GM21526 (cell line): ENCODE measurements around the gene NCAPG2.
"Not testable (repeated sequence)": the region's sequence is repeated elsewhere in the genome, so short reads cannot be mapped to it uniquely, and the experiment has no call there.

ENCODE experiments used
- ATAC-seq: cut with Tn5 transposase; IDR thresholded peaks from one replicate; pipeline ENCODE4 v1.9.1; 2021; ENCODE audit warnings: moderate library complexity; ENCODE audit not compliant: unreplicated experiment, low FRiP score

Gene NCAPG2

GRCh38 chr7:158706710-158707590 is 2.3 kb upstream of the NCAPG2 start:
- no peak for ATAC-seq

GRCh38 chr7:158706273-158706704 is 1.7 kb upstream of the NCAPG2 start:
- no peak for ATAC-seq

GRCh38 chr7:158705234-158705850 is 738 bp upstream of the NCAPG2 start:
- ATAC-seq, result no peak

GRCh38 chr7:158703679-158704523 is 703 bp downstream of the NCAPG2 start:
- ATAC-seq, result not testable (repeated sequence)

GRCh38 chr7:158702944-158703343 is 1.7 kb downstream of the NCAPG2 start:
- no peak for ATAC-seq

- ATAC-seq, result no peak
Observed at GRCh38 chr7:158702196-158702595, 2.4 kb downstream of the NCAPG2 start.

- no peak for ATAC-seq
Observed at GRCh38 chr7:158700008-158700407, 4.6 kb downstream of the NCAPG2 start.

- no peak for ATAC-seq
Observed at GRCh38 chr7:158699341-158699740, 5.3 kb downstream of the NCAPG2 start.

GRCh38 chr7:158698657-158699195 is 5.9 kb downstream of the NCAPG2 start:
- ATAC-seq, result no peak

GRCh38 chr7:158697597-158697996 is 7.0 kb downstream of the NCAPG2 start:
- ATAC-seq, result not testable (repeated sequence)

GRCh38 chr7:158695726-158696452 is 8.7 kb downstream of the NCAPG2 start:
- ATAC-seq, result no peak

- ATAC-seq, result no peak
Observed at GRCh38 chr7:158695056-158695455, 9.5 kb downstream of the NCAPG2 start.

- ATAC-seq, result no peak
Observed at GRCh38 chr7:158694650-158695049, 10.0 kb downstream of the NCAPG2 start.

GRCh38 chr7:158689488-158689887 is 15.1 kb downstream of the NCAPG2 start:
- no peak for ATAC-seq

- no peak for ATAC-seq
Observed at GRCh38 chr7:158687406-158687805, 17.2 kb downstream of the NCAPG2 start.

GRCh38 chr7:158685693-158686092 is 18.9 kb downstream of the NCAPG2 start:
- no peak for ATAC-seq

- no peak for ATAC-seq
Observed at GRCh38 chr7:158684329-158684728, 20.3 kb downstream of the NCAPG2 start.

GRCh38 chr7:158683541-158683940 is 21.1 kb downstream of the NCAPG2 start:
- ATAC-seq, result no peak

- ATAC-seq, result no peak
Observed at GRCh38 chr7:158682456-158682855, 22.1 kb downstream of the NCAPG2 start.

- ATAC-seq, result no peak
Observed at GRCh38 chr7:158680754-158681153, 23.9 kb downstream of the NCAPG2 start.
